DOHH2 (cell line): ENCODE results near the gene ELOVL5.

Experiments
- H3F3A ChIP-seq: fragments of 200-600 bp; sonication (generic), shearing (Covaris generic); 2 replicates; pipeline ENCODE4 v1.6.0; 2016; ENCODE audit warnings: antibody characterized with exemption, mild to moderate bottlenecking; ENCODE audit not compliant: control insufficient read depth, insufficient read depth
- H3K27ac ChIP-seq: fragments of 200-600 bp; sonication (generic); 2 replicates; pipeline ENCODE4 v1.5.1; 2014; ENCODE audit warnings: low read depth, mild to moderate bottlenecking, low read length, moderate library complexity
- H3K27me3 ChIP-seq: fragments of 200-600 bp; sonication (generic); 2 replicates; pipeline ENCODE4 v1.6.1; 2014; ENCODE audit warnings: mild to moderate bottlenecking, low read length, mixed read lengths; ENCODE audit not compliant: control insufficient read depth
- H3K36me3 ChIP-seq: fragments of 200-600 bp; sonication (generic); 2 replicates; pipeline ENCODE4 v1.6.1; 2014; ENCODE audit warnings: mild to moderate bottlenecking, low read length, moderate library complexity, mixed read lengths; ENCODE audit not compliant: control insufficient read depth
- H3K4me1 ChIP-seq: fragments of 200-600 bp; sonication (generic); 2 replicates; pipeline ENCODE4 v1.6.1; 2014; ENCODE audit warnings: mild to moderate bottlenecking, low read length, mixed read lengths; ENCODE audit not compliant: control insufficient read depth
- H3K4me2 ChIP-seq: fragments of 200-600 bp; sonication (generic); 2 replicates; pipeline ENCODE4 v1.6.0; 2014; ENCODE audit warnings: mild to moderate bottlenecking, low read length, moderate library complexity
- H3K4me3 ChIP-seq: fragments of 200-600 bp; sonication (generic); 2 replicates; pipeline ENCODE4 v1.5.1; 2014; ENCODE audit warnings: mild to moderate bottlenecking, low read length, mixed read lengths
- H3K79me2 ChIP-seq: fragments of 200-600 bp; sonication (generic); 2 replicates; pipeline ENCODE4 v1.6.1; 2014; ENCODE audit warnings: mild to moderate bottlenecking, low read length, mixed read lengths; ENCODE audit not compliant: control insufficient read depth
- H3K9me2 ChIP-seq: fragments of 200-600 bp; sonication (generic); replicated peaks from 2 replicates; pipeline ENCODE4 v1.6.1; 2014; ENCODE audit warnings: mild to moderate bottlenecking, low read length, mixed read lengths; ENCODE audit not compliant: control insufficient read depth
- H3K9me3 ChIP-seq: fragments of 200-600 bp; sonication (generic); 2 replicates; pipeline ENCODE4 v1.6.1; 2014; ENCODE audit warnings: antibody characterized with exemption, low read length, mixed read lengths; ENCODE audit not compliant: control insufficient read depth, insufficient read depth
- H4K20me1 ChIP-seq: fragments of 200-600 bp; sonication (generic); 2 replicates; pipeline ENCODE4 v1.6.0; 2014; ENCODE audit warnings: low read depth, mild to moderate bottlenecking, antibody characterized with exemption, low read length, moderate library complexity; ENCODE audit not compliant: control insufficient read depth, insufficient read depth
- CTCF ChIP-seq: fragments of 200-600 bp; sonication (generic); IDR thresholded peaks from one replicate; pipeline ENCODE4 v1.5.1; 2014; ENCODE audit warnings: antibody characterized with exemption, mild to moderate bottlenecking, low read depth, low read length; ENCODE audit not compliant: poor library complexity, severe bottlenecking
- EZH2phosphoT487 ChIP-seq: fragments of 200-600 bp; sonication (generic); IDR thresholded peaks from 2 replicates; pipeline ENCODE4 v1.6.1; 2017; ENCODE audit warnings: borderline replicate concordance, mild to moderate bottlenecking, antibody characterized with exemption, low read length, moderate library complexity, mixed read lengths

The ELOVL5 gene

DNA sequence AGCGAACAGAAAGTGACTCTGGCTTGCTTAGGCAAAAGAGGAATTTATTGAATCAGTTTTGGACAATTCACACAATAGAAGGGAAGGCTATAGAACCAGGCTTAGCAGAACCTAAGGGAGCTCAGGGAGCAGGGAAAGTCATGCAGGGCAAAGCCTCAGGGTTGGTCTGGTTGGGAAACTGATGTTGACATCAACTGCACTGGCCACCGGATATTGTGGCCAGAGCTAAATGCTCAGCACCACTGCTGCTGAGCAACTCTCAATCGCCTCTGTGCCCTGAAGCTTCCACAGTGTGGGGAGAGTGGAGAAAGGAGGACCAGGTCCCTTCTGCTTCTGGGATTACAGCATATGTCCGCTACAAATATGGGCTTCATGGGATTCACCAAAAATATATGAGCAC is 106.8 kb downstream of the ELOVL5 start:
- no peaks in the 10 kb centered on the region for H3K9me3 ChIP-seq
- 0 out of 2 replicates have a peak, but pooled peaks cover 5% of the 10 kb centered on the region for H4K20me1 ChIP-seq
- H3K79me2 ChIP-seq: no peaks in the 10 kb centered on the region
- H3K36me3 ChIP-seq: no peaks in the 10 kb centered on the region
- no peaks in the 10 kb centered on the region for H3K9me2 ChIP-seq
- peaks cover 55% of the 10 kb centered on the region for H3K27me3 ChIP-seq
- peaks cover 20% of the 10 kb centered on the region for H3K4me1 ChIP-seq
- no peak overlapping the region for H3K4me2 ChIP-seq
- H3K27ac ChIP-seq: no peak overlapping the region
- H3F3A ChIP-seq: peaks cover 3% of the 10 kb centered on the region
- no peak for TF ChIP-seq CTCF
- no peak for TF ChIP-seq EZH2phosphoT487
- no peak overlapping the region for H3K4me3 ChIP-seq

GRCh38 chr6:53240761-53241160 is 108.0 kb downstream of the ELOVL5 start:
- TF ChIP-seq CTCF (no peak), EZH2phosphoT487 (no peak)
- Histone ChIP-seq H3K27me3 (peaks cover 55% of the 10 kb centered on the region), H3K4me3 (no peak overlapping the region), H3K4me1 (peaks cover 19% of the 10 kb centered on the region), H3K79me2 (no peaks in the 10 kb centered on the region), H3K9me2 (no peaks in the 10 kb centered on the region), H3K27ac (no peak overlapping the region), H3K36me3 (no peaks in the 10 kb centered on the region), H3K9me3 (no peaks in the 10 kb centered on the region), H4K20me1 (0 out of 2 replicates have a peak, but pooled peaks cover 3% of the 10 kb centered on the region), H3F3A (peaks cover 3% of the 10 kb centered on the region), H3K4me2 (no peak overlapping the region)

DNA sequence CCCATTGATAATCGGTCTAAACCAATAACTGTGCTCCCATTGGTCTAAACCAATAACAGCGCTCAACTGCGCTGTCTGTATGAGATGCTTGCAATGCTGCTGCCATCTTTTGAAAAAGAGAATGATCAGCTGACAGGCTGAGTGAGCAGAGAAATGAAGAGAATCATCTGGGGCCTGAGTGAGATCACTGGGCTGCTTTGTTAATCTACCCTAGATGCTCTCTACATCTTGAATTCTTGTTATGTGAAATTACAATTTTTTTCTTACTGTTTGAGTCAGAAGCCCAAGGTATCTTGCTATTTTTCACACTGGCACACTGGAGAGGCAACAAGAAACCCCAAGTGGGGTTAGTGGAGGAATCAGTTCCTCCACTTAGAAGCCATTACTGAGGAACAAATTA is 108.6 kb downstream of the ELOVL5 start:
- Histone ChIP-seq H3K36me3 (no peaks in the 10 kb centered on the region), H3K27ac (no peak overlapping the region), H3K4me3 (no peak overlapping the region), H3K9me3 (no peaks in the 10 kb centered on the region), H3K4me2 (no peak overlapping the region), H3K4me1 (peaks cover 12% of the 10 kb centered on the region), H3F3A (peaks cover 3% of the 10 kb centered on the region), H3K79me2 (no peaks in the 10 kb centered on the region), H3K9me2 (no peaks in the 10 kb centered on the region), H3K27me3 (peaks cover 55% of the 10 kb centered on the region), H4K20me1 (0 out of 2 replicates have a peak, but pooled peaks cover 3% of the 10 kb centered on the region)
- no peak for TF ChIP-seq CTCF
- no peak for TF ChIP-seq EZH2phosphoT487
